GM23338 (cell line): Measurements from ENCODE around the gene HNF1B.

ENCODE experiments used
- CTCF ChIP-seq, 2 experiments: fragments of 200-600 bp in 1 of 2; sonication (generic) in 1 of 2; conservative IDR thresholded peaks; 2 replicates each; pipeline versions ENCODE4 v1.5.1 to v1.6.1; 2016 to 2017; ENCODE audit warnings: antibody characterized with exemption in 2 of 2, low read depth in 2 of 2, mild to moderate bottlenecking in 2 of 2, moderate library complexity in 1 of 2
- EZH2 ChIP-seq: fragments of 200-600 bp; sonication (generic); IDR thresholded peaks from one replicate; pipeline ENCODE4 v1.8.0; 2017; ENCODE audit warnings: antibody characterized with exemption, mild to moderate bottlenecking, low read depth; ENCODE audit not compliant: unreplicated experiment

- TF ChIP-seq CTCF (conservative IDR thresholded peaks at IDR 0.05; ENCODE audit: low read depth in 2 of 2): no peak
- no peak for TF ChIP-seq EZH2
Measured at GRCh38 chr17:37693328-37693727, 51.5 kb downstream of the HNF1B start.
